Mucosa of descending colon (tissue), 3 donors: Measurements from ENCODE around the gene KLK3. TPM values are rescaled to one million over a fixed set of nuclear protein-coding genes. Genes with fewer than 3 reads are reported as not detected.
A peak's percentile ranks its signal among the peaks of the same experiment; 100 is the strongest.

Experiments used
- ATAC-seq: fragments of 200-7000 bp; cut with Tn5 transposase; one replicate; pipeline ENCODE4 v1.9.1; 2020; ENCODE audit warnings: mild to moderate bottlenecking, moderate library complexity
- DNase-seq, 3 donors: peaks; one replicate each; pipeline ENCODE4 v3.0.0-alpha.2; 2020
- H3K36me3 ChIP-seq: fragments of 200-600 bp; one replicate; pipeline ENCODE4 v1.8.0; 2021; ENCODE audit warnings: low read depth, mild to moderate bottlenecking
- H3K4me1 ChIP-seq: fragments of 200-600 bp; one replicate; pipeline ENCODE4 v1.8.0; 2021; ENCODE audit warnings: low read depth, mild to moderate bottlenecking
- H3K4me3 ChIP-seq: fragments of 200-600 bp; one replicate; pipeline ENCODE4 v1.8.0; 2021; ENCODE audit warnings: mild to moderate bottlenecking
- H3K9me3 ChIP-seq: fragments of 200-600 bp; one replicate; pipeline ENCODE4 v1.8.0; 2021; ENCODE audit warnings: mild to moderate bottlenecking
- intact Hi-C, 2 donors: fragments of 100-400 bp; cut with DNase I in 1 of 2; cut with micrococcal nuclease in 1 of 2; formaldehyde crosslinking; loops; one replicate each; pipeline versions ENCODE4 v1.11.0 to v1.11.1; 2022; cut with DNase I, micrococcal nuclease
- total RNA-seq, 3 donors: library from RNA; stranded (reverse); fragmentation: NEBNext Ultra II Directional in 2 of 3; extraction: Animal tissue kit (Norgen Biotek cat#: 25700) in 2 of 3; gene quantifications; one replicate each; pipeline versions ENCODE4 v1.2.1 to v1.2.4, GENCODE V29; 2021 to 2023
- TF ChIP-seq, protein P1 (sequence below): fragments of 200-600 bp; IDR thresholded peaks from one replicate; pipeline ENCODE4 v1.8.0; 2022; ENCODE audit warnings: antibody characterized with exemption, mild to moderate bottlenecking
- donor health status: DM: no; HTN: no; CAD: no; lungs with moderate emphysema.
- donor health status: DM: no; HTN: no; CAD: no.
- donor health status: DM: no; HTN: yes; CAD: no.

KLK3 gene
- total RNA-seq, 3 donors from 2014 or later: 3.7 to 9.0 (median 4.8) TPM

DNA sequence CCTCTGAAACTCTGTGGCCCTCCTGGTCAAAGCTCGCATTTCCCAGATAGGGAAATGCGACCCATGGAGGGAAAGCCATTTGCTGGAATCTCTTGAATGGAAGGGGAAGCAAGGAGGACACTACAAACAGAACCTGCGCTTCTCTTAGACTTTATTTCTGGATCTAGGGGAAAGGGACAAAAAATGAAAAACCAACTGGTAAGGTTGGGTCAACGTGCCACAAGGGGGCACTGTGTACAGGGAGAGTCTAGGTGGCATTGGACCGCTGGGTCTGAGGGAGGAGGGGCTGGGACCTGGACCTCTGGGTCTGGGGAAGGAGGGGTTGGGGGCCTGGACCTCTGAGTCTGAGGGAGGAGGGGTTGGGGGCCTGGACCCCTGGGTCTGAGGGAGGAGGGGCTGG, 51.5 kb downstream of the KLK3 start:
- no peak overlapping the region for H3K4me3 ChIP-seq
- TF ChIP-seq, protein P1, sequence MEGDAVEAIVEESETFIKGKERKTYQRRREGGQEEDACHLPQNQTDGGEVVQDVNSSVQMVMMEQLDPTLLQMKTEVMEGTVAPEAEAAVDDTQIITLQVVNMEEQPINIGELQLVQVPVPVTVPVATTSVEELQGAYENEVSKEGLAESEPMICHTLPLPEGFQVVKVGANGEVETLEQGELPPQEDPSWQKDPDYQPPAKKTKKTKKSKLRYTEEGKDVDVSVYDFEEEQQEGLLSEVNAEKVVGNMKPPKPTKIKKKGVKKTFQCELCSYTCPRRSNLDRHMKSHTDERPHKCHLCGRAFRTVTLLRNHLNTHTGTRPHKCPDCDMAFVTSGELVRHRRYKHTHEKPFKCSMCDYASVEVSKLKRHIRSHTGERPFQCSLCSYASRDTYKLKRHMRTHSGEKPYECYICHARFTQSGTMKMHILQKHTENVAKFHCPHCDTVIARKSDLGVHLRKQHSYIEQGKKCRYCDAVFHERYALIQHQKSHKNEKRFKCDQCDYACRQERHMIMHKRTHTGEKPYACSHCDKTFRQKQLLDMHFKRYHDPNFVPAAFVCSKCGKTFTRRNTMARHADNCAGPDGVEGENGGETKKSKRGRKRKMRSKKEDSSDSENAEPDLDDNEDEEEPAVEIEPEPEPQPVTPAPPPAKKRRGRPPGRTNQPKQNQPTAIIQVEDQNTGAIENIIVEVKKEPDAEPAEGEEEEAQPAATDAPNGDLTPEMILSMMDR: no peak
- no peak for ATAC-seq
- no peaks in the 10 kb centered on the region for H3K36me3 ChIP-seq
- no peaks in the 10 kb centered on the region for H3K9me3 ChIP-seq
- intact Hi-C loops: no loop called here
- DNase-seq: peak in 1 of 3 donors; percentile 38
- no peaks in the 10 kb centered on the region for H3K4me1 ChIP-seq

DNA sequence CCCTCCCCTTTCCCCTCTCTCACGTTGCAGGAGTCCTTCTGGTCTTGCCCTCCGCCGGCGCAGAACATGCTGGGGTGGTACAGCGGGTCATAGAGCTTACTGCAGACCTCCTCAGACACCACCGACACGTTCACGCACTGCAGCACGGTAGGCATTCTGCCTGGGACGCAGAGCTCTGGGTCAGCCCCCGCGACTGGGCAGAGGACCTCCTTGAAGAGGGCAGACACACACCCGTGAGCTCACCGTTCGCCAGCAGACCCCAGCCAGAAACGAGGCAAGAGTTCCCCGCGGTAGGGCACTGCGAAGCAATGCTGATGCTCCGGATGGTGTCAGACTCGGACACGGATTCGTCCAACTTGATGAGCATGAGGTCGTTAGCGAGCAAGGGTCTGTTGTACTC, 53.6 kb downstream of the KLK3 start:
- intact Hi-C loops: no loop called here
- Histone ChIP-seq H3K4me3 (no peak overlapping the region), H3K36me3 (no peaks in the 10 kb centered on the region), H3K9me3 (no peaks in the 10 kb centered on the region), H3K4me1 (no peaks in the 10 kb centered on the region)
- ATAC-seq (no peak), DNase-seq (no peak)
- TF ChIP-seq, protein P1: no peak

DNA sequence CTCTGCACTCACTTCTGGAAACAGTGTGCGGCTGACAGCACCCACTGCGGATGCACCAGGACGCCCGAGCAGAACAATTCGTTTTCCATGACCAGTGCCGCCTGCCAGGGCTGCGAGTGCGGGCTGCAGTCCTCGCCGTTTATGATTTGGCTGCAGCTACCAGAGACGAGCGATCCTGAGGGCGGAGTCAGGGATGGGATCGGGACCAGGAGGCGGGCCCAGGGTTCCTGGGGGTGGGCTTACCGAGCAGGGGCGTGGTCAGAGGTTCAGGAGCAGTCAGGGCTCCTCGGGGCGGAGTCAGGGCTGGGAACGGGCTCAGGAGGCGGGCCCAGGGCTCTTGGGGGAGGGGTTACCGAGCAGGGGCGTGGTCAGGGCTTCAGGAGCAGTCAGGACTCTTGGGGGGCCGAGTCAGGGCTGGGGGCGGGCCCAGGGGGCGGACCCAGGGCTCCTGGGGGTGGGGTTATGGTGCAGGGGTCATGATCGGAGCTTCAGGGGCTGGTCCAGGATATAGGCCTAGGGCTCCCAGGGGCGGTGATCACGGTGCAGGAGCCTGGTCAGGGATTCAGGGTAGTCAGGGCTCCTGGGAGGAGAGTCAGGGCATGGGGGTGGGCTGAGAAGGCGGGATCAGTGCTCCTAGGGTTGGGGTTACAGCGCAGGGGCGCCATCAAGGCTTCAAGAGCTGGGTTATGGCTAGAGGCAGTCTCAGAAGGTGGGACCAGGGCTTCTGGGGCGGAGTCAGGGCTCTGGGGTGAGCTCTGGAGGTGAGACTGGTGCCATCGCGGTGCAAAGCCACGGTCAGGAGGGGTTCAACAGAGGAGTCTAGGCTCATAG, 54.7 kb downstream of the KLK3 start:
- H3K9me3 ChIP-seq: no peaks in the 10 kb centered on the region
- intact Hi-C loops: no loop called here
- no peak overlapping the region for H3K4me3 ChIP-seq
- H3K36me3 ChIP-seq: no peaks in the 10 kb centered on the region
- H3K4me1 ChIP-seq: no peaks in the 10 kb centered on the region
- peak; percentile 99 for ATAC-seq
- peak; percentile 88 to 91 (median 89) for DNase-seq
- TF ChIP-seq, protein P1: no peak

Other genes with a start within 250 kb of the KLK3 start
- 1 to 10 TPM in 1 of 3 donors, under 1 TPM in 1, not detected in 1; 0.14 to 1.2 TPM for gene SYT3, start 215.0 kb upstream of the KLK3 start, total RNA-seq
- under 1 TPM in 1 of 3 donors, not detected in 2; 0.41 TPM for gene C19orf81, start 205.5 kb upstream of the KLK3 start, total RNA-seq
- 1 to 10 TPM in 1 of 3 donors, under 1 TPM in 1, not detected in 1; 0.55 to 1.1 TPM for gene SHANK1, start 135.1 kb upstream of the KLK3 start, total RNA-seq
- 1 to 10 TPM; 1.4 to 7.2 (median 4.9) TPM for gene CLEC11A, start 131.6 kb upstream of the KLK3 start, total RNA-seq
- not detected for gene GPR32, start 84.5 kb upstream of the KLK3 start, total RNA-seq
- not detected for gene ACP4, start 64.5 kb upstream of the KLK3 start, total RNA-seq
- gene KLK1, start 31.1 kb upstream of the KLK3 start, total RNA-seq: 100 to 1,000 TPM in 1 of 3 donors, 10 to 100 TPM in 2; 29.3 to 130 (median 80.6) TPM
- 1 to 10 TPM in 2 of 3 donors, under 1 TPM in 1; 0.92 to 3.3 (median 2.3) TPM for gene KLK15, start 21.3 kb upstream of the KLK3 start, total RNA-seq
- gene KLK2, start 18.5 kb downstream of the KLK3 start, total RNA-seq: under 1 TPM in 1 of 3 donors, not detected in 2; 0.43 TPM
- 1 to 10 TPM; 1.1 to 3.4 (median 1.4) TPM for gene KLK4, start 56.5 kb downstream of the KLK3 start, total RNA-seq
- not detected for gene KLK5, start 98.1 kb downstream of the KLK3 start, total RNA-seq
- not detected for gene KLK6, start 114.7 kb downstream of the KLK3 start, total RNA-seq
- not detected for gene KLK7, start 129.0 kb downstream of the KLK3 start, total RNA-seq
- not detected for gene KLK8, start 146.7 kb downstream of the KLK3 start, total RNA-seq
- under 1 TPM; 0.58 to 0.93 (median 0.76) TPM for gene KLK10, start 164.8 kb downstream of the KLK3 start, total RNA-seq
- 1 to 10 TPM in 1 of 3 donors, under 1 TPM in 2; 0.38 to 1.0 (median 0.72) TPM for gene KLK11, start 171.7 kb downstream of the KLK3 start, total RNA-seq
- 1 to 10 TPM in 1 of 3 donors, not detected in 2; 1.0 TPM for gene KLK12, start 180.1 kb downstream of the KLK3 start, total RNA-seq
- gene KLK13, start 210.2 kb downstream of the KLK3 start, total RNA-seq: 1 to 10 TPM in 1 of 3 donors, under 1 TPM in 2; 0.22 to 2.7 (median 0.84) TPM
- under 1 TPM in 1 of 3 donors, not detected in 2; 0.41 TPM for gene KLK14, start 228.0 kb downstream of the KLK3 start, total RNA-seq